ENCODE results near the gene S100A7A. TPM values are rescaled to one million over a fixed set of nuclear protein-coding genes. Genes with fewer than 3 reads are reported as not detected.

S100A7A gene
- total RNA-seq, 1 experiment from 2014 or later, result not detected

- no peak overlapping the region for H3K4me3 ChIP-seq (ENCODE audit: low read depth in 2 of 2, low read length in 2 of 2)
- H3K36me3 ChIP-seq (ENCODE audit: control insufficient read depth, insufficient read depth, low read length), result no peaks in the 10 kb centered on the region
- DNase-seq (ENCODE audit: low read depth, low spot score) (no peak), ATAC-seq (peak; percentile 88)
- in situ Hi-C loops (cut with HindIII; ENCODE audit: low pct_unique_long_range_greater_than_20kb, low sequenced_read_pairs) (no loop called here), intact Hi-C loops (cut with micrococcal nuclease; ENCODE audit: unreplicated experiment) (no loop called here)
- CTCF ChIA-PET, result interaction anchor here (0.5 to 1.2 kb wide), 4 partner anchors 13 to 106 kb away, joined by 3 to 9 read pairs (median 4); no protein-coding TSS in a partner anchor
- no peak overlapping the region for H3K27ac ChIP-seq (ENCODE audit: low read length)
- POLR2A ChIA-PET, result no interaction called here
- BruUV-seq (replicated peaks), result no TSS peak
- no peaks in the 10 kb centered on the region for H3K4me1 ChIP-seq (ENCODE audit: control insufficient read depth, insufficient read depth, low read length)
- no peaks in the 10 kb centered on the region for H3K27me3 ChIP-seq (ENCODE audit: control insufficient read depth, insufficient read depth, low read length)
- no peak for TF ChIP-seq SIN3A (IDR thresholded peaks at IDR 0.05; ENCODE audit: borderline replicate concordance, insufficient read depth, low read depth, low read length)
- TF ChIP-seq POLR2AphosphoS5 (IDR thresholded peaks at IDR 0.05; ENCODE audit: low read depth, low read length), result no peak
- TF ChIP-seq TCF7L2 (IDR thresholded peaks at IDR 0.05; ENCODE audit: low read depth, low read length), result no peak
- peak; percentile 96 for TF ChIP-seq CTCF (IDR thresholded peaks at IDR 0.05)
- TF ChIP-seq REST (IDR thresholded peaks at IDR 0.05; ENCODE audit: insufficient read depth in 1 of 2, low read depth in 2 of 2, low read length in 1 of 2), result no peak
- H3K9me3 ChIP-seq (ENCODE audit: control insufficient read depth, insufficient read depth, low read depth, low read length), result no peaks in the 10 kb centered on the region
Observed at GRCh38 chr1:153465811-153466636, 49.7 kb downstream of the S100A7A start.

- Histone ChIP-seq H3K4me3 (ENCODE audit: low read depth in 2 of 2, low read length in 2 of 2) (no peak overlapping the region), H3K27me3 (ENCODE audit: control insufficient read depth, insufficient read depth, low read length) (no peaks in the 10 kb centered on the region), H3K4me1 (ENCODE audit: control insufficient read depth, insufficient read depth, low read length) (no peaks in the 10 kb centered on the region), H3K36me3 (ENCODE audit: control insufficient read depth, insufficient read depth, low read length) (no peaks in the 10 kb centered on the region), H3K27ac (ENCODE audit: low read length) (no peak overlapping the region), H3K9me3 (ENCODE audit: control insufficient read depth, insufficient read depth, low read depth, low read length) (no peaks in the 10 kb centered on the region)
- DNase-seq (ENCODE audit: low read depth, low spot score) (no peak), ATAC-seq (no peak)
- TF ChIP-seq SIN3A (IDR thresholded peaks at IDR 0.05; ENCODE audit: borderline replicate concordance, insufficient read depth, low read depth, low read length) (no peak), POLR2AphosphoS5 (IDR thresholded peaks at IDR 0.05; ENCODE audit: low read depth, low read length) (no peak), CTCF (IDR thresholded peaks at IDR 0.05) (no peak), REST (IDR thresholded peaks at IDR 0.05; ENCODE audit: insufficient read depth in 1 of 2, low read depth in 2 of 2, low read length in 1 of 2) (no peak), TCF7L2 (IDR thresholded peaks at IDR 0.05; ENCODE audit: low read depth, low read length) (no peak)
- BruUV-seq (replicated peaks), result no TSS peak
- in situ Hi-C loops (cut with HindIII; ENCODE audit: low pct_unique_long_range_greater_than_20kb, low sequenced_read_pairs), result no loop called here
- POLR2A ChIA-PET, result no interaction called here
- intact Hi-C loops (cut with micrococcal nuclease; ENCODE audit: unreplicated experiment), result no loop called here
- CTCF ChIA-PET, result interaction anchor here (0.6 kb wide), 1 partner anchor 105 kb away, joined by 3 read pairs; no protein-coding TSS in a partner anchor
Observed at GRCh38 chr1:153466908-153467307, 50.6 kb downstream of the S100A7A start.

Measured in Panc1 (cell line).